22Rv1 (cell line): ENCODE results near the gene NT5DC3.

Experiments
- H3K27ac ChIP-seq: fragments of 450-650 bp; 2 replicates; pipeline ENCODE4 v1.5.1; 2017
- CTCF ChIP-seq: fragments of 450-650 bp; IDR thresholded peaks from 2 replicates; pipeline ENCODE4 v1.5.1; 2017; ENCODE audit warnings: mild to moderate bottlenecking
- ZFX ChIP-seq: fragments of 450-650 bp; IDR thresholded peaks from 2 replicates; pipeline ENCODE4 v1.6.1; 2017; ENCODE audit warnings: antibody characterized with exemption, borderline replicate concordance

NT5DC3 gene

GRCh38 chr12:103881261-103881660 lies 40.2 kb upstream of the NT5DC3 start:
- no peak for TF ChIP-seq ZFX
- TF ChIP-seq CTCF, result no peak
- no peak overlapping the region for H3K27ac ChIP-seq

GRCh38 chr12:103880299-103881142 lies 39.5 kb upstream of the NT5DC3 start:
- TF ChIP-seq CTCF, result no peak
- no peak for TF ChIP-seq ZFX
- H3K27ac ChIP-seq, result peak overlapping the region; percentile 36

- peak overlapping the region; percentile 36 for H3K27ac ChIP-seq
- TF ChIP-seq ZFX (no peak), CTCF (no peak)
Measured at GRCh38 chr12:103879878-103880277, 38.8 kb upstream of the NT5DC3 start.

GRCh38 chr12:103879048-103879692 lies 38.1 kb upstream of the NT5DC3 start:
- TF ChIP-seq CTCF, result no peak
- no peak for TF ChIP-seq ZFX
- H3K27ac ChIP-seq, result peak overlapping the region; percentile 36; the same call in 1 of the 2 replicates

- TF ChIP-seq ZFX, result no peak
- TF ChIP-seq CTCF, result peak; percentile 97
- H3K27ac ChIP-seq, result no peak overlapping the region
Measured at GRCh38 chr12:103877934-103878510, 37.0 kb upstream of the NT5DC3 start.

GRCh38 chr12:103877288-103877687 lies 36.3 kb upstream of the NT5DC3 start:
- H3K27ac ChIP-seq, result no peak overlapping the region
- TF ChIP-seq ZFX (no peak), CTCF (no peak)

GRCh38 chr12:103875666-103876065 lies 34.6 kb upstream of the NT5DC3 start:
- TF ChIP-seq CTCF (no peak), ZFX (no peak)
- no peak overlapping the region for H3K27ac ChIP-seq
